Mesenchymal stem cell (in vitro differentiated cells and primary cell): ENCODE data around the gene USP15.

ENCODE experiments used
- DNase-seq: peaks from one replicate; pipeline ENCODE4 v3.0.0-alpha.2; 2013
- H2AFZ ChIP-seq: one replicate; pipeline ENCODE4 v1.6.1; 2013; ENCODE audit warnings: low read depth, mild to moderate bottlenecking, control low read depth, inconsistent platforms, low read length, moderate library complexity
- H2AK5ac ChIP-seq: 2 replicates; pipeline ENCODE4 v1.6.1; 2013; ENCODE audit warnings: low read length, moderate library complexity, mild to moderate bottlenecking, inconsistent platforms; ENCODE audit not compliant: severe bottlenecking
- H2BK120ac ChIP-seq: one replicate; pipeline ENCODE4 v1.6.1; 2013; ENCODE audit warnings: low read depth, mild to moderate bottlenecking, inconsistent platforms, low read length, moderate library complexity
- H2BK12ac ChIP-seq, 2 experiments: one replicate each; pipeline ENCODE4 v1.6.1; 2013; ENCODE audit warnings: inconsistent platforms in 2 of 2, low read length in 2 of 2, mild to moderate bottlenecking in 2 of 2, moderate library complexity in 2 of 2, control low read depth in 1 of 2
- H2BK15ac ChIP-seq: one replicate; pipeline ENCODE4 v1.6.1; 2013; ENCODE audit warnings: mild to moderate bottlenecking, low read depth, inconsistent platforms; ENCODE audit not compliant: poor library complexity, severe bottlenecking
- H2BK5ac ChIP-seq: 2 replicates; pipeline ENCODE4 v1.6.1; 2013; ENCODE audit warnings: low read depth, mild to moderate bottlenecking, low read length, control low read depth, inconsistent platforms; ENCODE audit not compliant: poor library complexity, severe bottlenecking
- H3K14ac ChIP-seq, 2 experiments: one replicate each; pipeline ENCODE4 v1.6.1; 2013; ENCODE audit warnings: inconsistent platforms in 2 of 2, low read length in 2 of 2, control low read depth in 1 of 2, mild to moderate bottlenecking in 1 of 2, moderate library complexity in 1 of 2
- H3K18ac ChIP-seq, 2 experiments: one replicate each; pipeline ENCODE4 v1.6.1; 2013; ENCODE audit warnings: inconsistent platforms in 2 of 2, low read length in 2 of 2, control low read depth in 1 of 2, low read depth in 1 of 2, mild to moderate bottlenecking in 1 of 2
- H3K23ac ChIP-seq, 2 experiments: one replicate each; pipeline ENCODE4 v1.6.1; 2013; ENCODE audit warnings: inconsistent platforms in 2 of 2, low read length in 2 of 2, mild to moderate bottlenecking in 2 of 2, moderate library complexity in 2 of 2, control low read depth in 1 of 2
- H3K27ac ChIP-seq: 2 replicates; pipeline ENCODE4 v1.5.1; 2013; ENCODE audit warnings: mild to moderate bottlenecking, moderate library complexity, low read length, control low read depth, inconsistent platforms; ENCODE audit not compliant: poor library complexity, severe bottlenecking
- H3K27me3 ChIP-seq, 2 experiments: 2 replicates each; pipeline versions ENCODE4 v1.6.1 to v1.7.0; 2013; ENCODE audit warnings: low read length in 2 of 2, mild to moderate bottlenecking in 2 of 2, moderate library complexity in 2 of 2, control low read depth in 1 of 2, inconsistent platforms in 1 of 2; ENCODE audit not compliant: control insufficient read depth in 1 of 2, insufficient read depth in 1 of 2
- H3K36me3 ChIP-seq, 2 experiments: 2 replicates each; pipeline versions ENCODE4 v1.6.1 to v1.7.0; 2013; ENCODE audit warnings: low read length in 2 of 2, control low read depth in 1 of 2, inconsistent platforms in 1 of 2, low read depth in 1 of 2, mild to moderate bottlenecking in 1 of 2; ENCODE audit not compliant: insufficient read depth in 2 of 2, control insufficient read depth in 1 of 2
- H3K4ac ChIP-seq, 2 experiments: one replicate each; pipeline ENCODE4 v1.6.1; 2013; ENCODE audit warnings: inconsistent platforms in 2 of 2, low read length in 2 of 2, mild to moderate bottlenecking in 2 of 2, moderate library complexity in 2 of 2, control low read depth in 1 of 2, low read depth in 1 of 2
- H3K4me1 ChIP-seq: 2 replicates; pipeline ENCODE4 v1.6.1; 2013; ENCODE audit warnings: low read depth, low read length, control low read depth; ENCODE audit not compliant: control insufficient read depth, insufficient read depth
- H3K4me2 ChIP-seq: 2 replicates; pipeline ENCODE4 v1.6.1; 2013; ENCODE audit warnings: low read length, mild to moderate bottlenecking, inconsistent platforms; ENCODE audit not compliant: poor library complexity, severe bottlenecking
- H3K4me3 ChIP-seq, 2 experiments: 2 replicates each; pipeline versions ENCODE4 v1.5.1 to v1.7.0; 2013; ENCODE audit warnings: low read length in 2 of 2, mild to moderate bottlenecking in 2 of 2, control low read depth in 1 of 2, low read depth in 1 of 2; ENCODE audit not compliant: insufficient read depth in 1 of 2
- H3K79me1 ChIP-seq: replicated peaks from 2 replicates; pipeline ENCODE4 v1.6.1; 2013; ENCODE audit warnings: mild to moderate bottlenecking, control low read depth, low read length, inconsistent platforms; ENCODE audit not compliant: poor library complexity, severe bottlenecking
- H3K9ac ChIP-seq: 2 replicates; pipeline ENCODE4 v1.7.0; 2013; ENCODE audit warnings: mild to moderate bottlenecking, low read length, moderate library complexity
- H3K9me3 ChIP-seq: 2 replicates; pipeline ENCODE4 v1.7.0; 2013; ENCODE audit warnings: mild to moderate bottlenecking, low read length; ENCODE audit not compliant: control insufficient read depth
- H4K8ac ChIP-seq: one replicate; pipeline ENCODE4 v1.6.1; 2013; ENCODE audit warnings: inconsistent platforms, mild to moderate bottlenecking, low read length, moderate library complexity
- H4K91ac ChIP-seq: one replicate; pipeline ENCODE4 v1.6.1; 2013; ENCODE audit warnings: mild to moderate bottlenecking, low read length, inconsistent platforms
- WGBS: methylation state at CpG from one replicate; pipeline ENCODE4 v1.1.7; 2013; ENCODE audit warnings: mixed read lengths; 5-methylcytosine and 5-hydroxymethylcytosine counted together

Gene USP15

GRCh38 chr12:62260733-62261683 lies 804 bp downstream of the USP15 start:
- H2AFZ ChIP-seq = peak overlapping the region; percentile 48
- H2BK120ac ChIP-seq = peak overlapping the region; percentile 42
- H2BK12ac ChIP-seq = no peak overlapping the region
- H3K4me2 ChIP-seq = peak overlapping the region; percentile 84
- peak overlapping the region; percentile 80 for H3K27ac ChIP-seq
- H3K4me3 ChIP-seq = peak overlapping the region; percentile 82 to 97
- WGBS = 0% methylated on average over 16 of the region's 26 CpGs
- no peaks in the 10 kb centered on the region for H3K36me3 ChIP-seq
- peak overlapping the region; percentile 62 for H2BK5ac ChIP-seq
- H3K79me1 ChIP-seq = no peaks in the 10 kb centered on the region
- peak overlapping the region in 1 of 2 experiments; percentile 57 for H3K23ac ChIP-seq
- H2AK5ac ChIP-seq = no peak overlapping the region
- H2BK15ac ChIP-seq = no peak overlapping the region
- peak; percentile 65 for DNase-seq
- H3K4me1 ChIP-seq = peaks cover 6% of the 10 kb centered on the region
- peak overlapping the region in 1 of 2 experiments; percentile 79 for H3K14ac ChIP-seq
- peak overlapping the region; percentile 65 to 80 for H3K4ac ChIP-seq
- H3K9ac ChIP-seq = peak overlapping the region; percentile 99
- no peak overlapping the region for H4K91ac ChIP-seq
- H3K27me3 ChIP-seq = no peaks in the 10 kb centered on the region
- H3K9me3 ChIP-seq = no peaks in the 10 kb centered on the region
- peak overlapping the region; percentile 41 to 50 for H3K18ac ChIP-seq
- H4K8ac ChIP-seq = no peak overlapping the region

GRCh38 chr12:62261876-62262517 lies 1.8 kb downstream of the USP15 start:
- Histone ChIP-seq H3K36me3 (no peaks in the 10 kb centered on the region), H3K4me1 (peaks cover 6% of the 10 kb centered on the region)

GRCh38 chr12:62263232-62263631 lies 3.0 kb downstream of the USP15 start:
- H3K4me1 ChIP-seq = peaks cover 6% of the 10 kb centered on the region
- H3K14ac ChIP-seq = no peak overlapping the region
- no peak overlapping the region for H3K27ac ChIP-seq
- H2BK5ac ChIP-seq = no peak overlapping the region
- H3K4me2 ChIP-seq = no peak overlapping the region
- H3K4ac ChIP-seq = no peak overlapping the region
- no peaks in the 10 kb centered on the region for H3K36me3 ChIP-seq
- no peak overlapping the region for H2BK15ac ChIP-seq
- peak overlapping the region; percentile 0 for H3K9ac ChIP-seq
- no peak overlapping the region for H3K4me3 ChIP-seq
- H2BK12ac ChIP-seq = no peak overlapping the region
- H3K23ac ChIP-seq = no peak overlapping the region
- no peak overlapping the region for H4K91ac ChIP-seq
- no peak overlapping the region for H3K18ac ChIP-seq
- 100% methylated on average over 1 of the region's 2 CpGs for WGBS
- no peak overlapping the region for H2AK5ac ChIP-seq
- no peaks in the 10 kb centered on the region for H3K79me1 ChIP-seq
- no peak overlapping the region for H2AFZ ChIP-seq
- no peak overlapping the region for H2BK120ac ChIP-seq
- H3K27me3 ChIP-seq = no peaks in the 10 kb centered on the region
- no peak for DNase-seq
- no peaks in the 10 kb centered on the region for H3K9me3 ChIP-seq
- H4K8ac ChIP-seq = no peak overlapping the region

More at GRCh38 chr12:62261876-62262517, 1.8 kb downstream of the USP15 start:
- no peak for DNase-seq
- H2BK15ac ChIP-seq = no peak overlapping the region
- H3K23ac ChIP-seq = no peak overlapping the region
- no peak overlapping the region for H2BK120ac ChIP-seq
- H3K14ac ChIP-seq = no peak overlapping the region
- H2AK5ac ChIP-seq = no peak overlapping the region
- no peak overlapping the region for H3K4ac ChIP-seq
- 100% methylated on average over 4 of the region's 10 CpGs for WGBS
- no peaks in the 10 kb centered on the region for H3K9me3 ChIP-seq
- H3K9ac ChIP-seq = peak overlapping the region; percentile 99
- no peaks in the 10 kb centered on the region for H3K27me3 ChIP-seq
- H2BK12ac ChIP-seq = no peak overlapping the region
- no peak overlapping the region for H3K18ac ChIP-seq
- peak overlapping the region in 1 of 2 experiments; percentile 97 for H3K4me3 ChIP-seq
- no peak overlapping the region for H3K27ac ChIP-seq
- no peak overlapping the region for H4K8ac ChIP-seq
- no peaks in the 10 kb centered on the region for H3K79me1 ChIP-seq
- H4K91ac ChIP-seq = no peak overlapping the region
- no peak overlapping the region for H2BK5ac ChIP-seq
- peak overlapping the region; percentile 41 for H3K4me2 ChIP-seq
- no peak overlapping the region for H2AFZ ChIP-seq

- no peak overlapping the region for H3K4ac ChIP-seq
- no peak for DNase-seq
- H4K8ac ChIP-seq = no peak overlapping the region
- no peak overlapping the region for H3K4me3 ChIP-seq
- H3K18ac ChIP-seq = peak overlapping the region in 1 of 2 experiments; percentile 57
- H3K36me3 ChIP-seq = no peaks in the 10 kb centered on the region
- H4K91ac ChIP-seq = no peak overlapping the region
- no peak overlapping the region for H2BK5ac ChIP-seq
- no peak overlapping the region for H2BK120ac ChIP-seq
- H3K9me3 ChIP-seq = no peaks in the 10 kb centered on the region
- no peak overlapping the region for H2BK15ac ChIP-seq
- no peak overlapping the region for H3K27ac ChIP-seq
- H2BK12ac ChIP-seq = no peak overlapping the region
- H2AFZ ChIP-seq = no peak overlapping the region
- H3K4me1 ChIP-seq = peaks cover 6% of the 10 kb centered on the region
- H3K23ac ChIP-seq = no peak overlapping the region
- H3K14ac ChIP-seq = no peak overlapping the region
- H3K9ac ChIP-seq = no peak overlapping the region
- H3K27me3 ChIP-seq = no peaks in the 10 kb centered on the region
- H3K79me1 ChIP-seq = no peaks in the 10 kb centered on the region
- no peak overlapping the region for H3K4me2 ChIP-seq
- no peak overlapping the region for H2AK5ac ChIP-seq
- 99% methylated on average over 7 of the region's 11 CpGs for WGBS
These were observed 3.8 kb downstream of the USP15 start for GRCh38 chr12:62263966-62264365.
